ENCODE measurements around the gene FCGR2B. TPM values are rescaled to one million over a fixed set of nuclear protein-coding genes. Genes with fewer than 3 reads are reported as not detected.

Gene FCGR2B
- total and polyA plus RNA-seq, 9 donors: 0.07 to 0.42 (median 0.16) TPM; not detected in 1

Other genes with a start within 250 kb of the FCGR2B start
- gene FCGR2A, start 157.7 kb upstream of the FCGR2B start, total RNA-seq: 4.8 TPM
- gene FCGR2A, start 157.7 kb upstream of the FCGR2B start, polyA plus RNA-seq (ENCODE audit: insufficient read depth in 1 of 8, insufficient read length in 8 of 8, low replicate concordance in 1 of 8): 1 to 10 TPM; 3.7 to 6.5 (median 5.1) TPM
- gene HSPA6, start 138.6 kb upstream of the FCGR2B start, total RNA-seq: 0.49 TPM
- gene HSPA6, start 138.6 kb upstream of the FCGR2B start, polyA plus RNA-seq (ENCODE audit: insufficient read depth in 1 of 8, insufficient read length in 8 of 8, low replicate concordance in 1 of 8): under 1 TPM; 0.31 to 0.84 (median 0.61) TPM
- 0.66 TPM for gene FCGR3A, start 113.3 kb upstream of the FCGR2B start, total RNA-seq
- gene FCGR3A, start 113.3 kb upstream of the FCGR2B start, polyA plus RNA-seq (ENCODE audit: insufficient read depth in 1 of 8, insufficient read length in 8 of 8, low replicate concordance in 1 of 8): 1 to 10 TPM in 7 of 8 donors, under 1 TPM in 1; 0.99 to 3.1 (median 1.9) TPM
- 0.13 TPM for gene FCGR3B, start 32.0 kb upstream of the FCGR2B start, total RNA-seq
- gene FCGR3B, start 32.0 kb upstream of the FCGR2B start, polyA plus RNA-seq (ENCODE audit: insufficient read depth in 1 of 8, insufficient read length in 8 of 8, low replicate concordance in 1 of 8): 1 to 10 TPM in 2 of 8 donors, under 1 TPM in 6; 0.14 to 1.8 (median 0.55) TPM
- 0.35 TPM for gene FCRLA, start 44.1 kb downstream of the FCGR2B start, total RNA-seq
- gene FCRLA, start 44.1 kb downstream of the FCGR2B start, polyA plus RNA-seq (ENCODE audit: insufficient read depth in 1 of 8, insufficient read length in 8 of 8, low replicate concordance in 1 of 8): under 1 TPM in 7 of 8 donors, not detected in 1; 0.23 to 0.74 (median 0.48) TPM
- gene FCRLB, start 58.4 kb downstream of the FCGR2B start, total RNA-seq: 0.40 TPM
- gene FCRLB, start 58.4 kb downstream of the FCGR2B start, polyA plus RNA-seq (ENCODE audit: insufficient read depth in 1 of 8, insufficient read length in 8 of 8, low replicate concordance in 1 of 8): under 1 TPM; 0.31 to 0.79 (median 0.43) TPM
- gene DUSP12, start 86.6 kb downstream of the FCGR2B start, total RNA-seq: 32.3 TPM
- gene DUSP12, start 86.6 kb downstream of the FCGR2B start, polyA plus RNA-seq (ENCODE audit: insufficient read depth in 1 of 8, insufficient read length in 8 of 8, low replicate concordance in 1 of 8): 10 to 100 TPM; 21.6 to 27.1 (median 23.5) TPM
- gene ATF6, start 103.2 kb downstream of the FCGR2B start, total RNA-seq: 15.5 TPM
- 10 to 100 TPM; 13.4 to 21.0 (median 16.4) TPM for gene ATF6, start 103.2 kb downstream of the FCGR2B start, polyA plus RNA-seq (ENCODE audit: insufficient read depth in 1 of 8, insufficient read length in 8 of 8, low replicate concordance in 1 of 8)